Activated naive CD4-positive, alpha-beta T cell treated with anti-CD3 and anti-CD28 coated beads, Interleukin-2, amount 50 U/mL, for 72 hours (primary cell): ENCODE data around the gene BSN. TPM values are rescaled to one million over a fixed set of nuclear protein-coding genes. Genes with fewer than 3 reads are reported as not detected.

Source experiments
- ATAC-seq, 2 donors: fragments of 150-1000 bp; cut with Tn5 transposase; 2 replicates each; pipeline ENCODE4 v1.10.0; 2021; ENCODE audit warnings: mild to moderate bottlenecking in 2 of 2, moderate library complexity in 2 of 2
- DNase-seq, 2 donors: peaks; one replicate each; pipeline ENCODE4 v3.0.0; 2021 to 2022; ENCODE audit warnings: low spot score in 2 of 2
- H3K27ac Mint-ChIP-seq, 2 donors: one replicate each; pipeline ENCODE4 v1.8.0; 2022; ENCODE audit warnings: mild to moderate bottlenecking in 2 of 2, mixed read lengths in 2 of 2
- H3K36me3 Mint-ChIP-seq, 2 donors: one replicate each; pipeline ENCODE4 v1.8.0; 2022; ENCODE audit warnings: mixed read lengths in 2 of 2
- H3K9me3 Mint-ChIP-seq, 2 donors: one replicate each; pipeline ENCODE4 v1.8.0; 2022; ENCODE audit warnings: mixed read lengths in 2 of 2
- total RNA-seq, 2 donors: library from RNA; stranded (reverse); gene quantifications; one replicate each; pipeline ENCODE4 v1.2.3, GENCODE V29; 2022

BSN gene, protein sequence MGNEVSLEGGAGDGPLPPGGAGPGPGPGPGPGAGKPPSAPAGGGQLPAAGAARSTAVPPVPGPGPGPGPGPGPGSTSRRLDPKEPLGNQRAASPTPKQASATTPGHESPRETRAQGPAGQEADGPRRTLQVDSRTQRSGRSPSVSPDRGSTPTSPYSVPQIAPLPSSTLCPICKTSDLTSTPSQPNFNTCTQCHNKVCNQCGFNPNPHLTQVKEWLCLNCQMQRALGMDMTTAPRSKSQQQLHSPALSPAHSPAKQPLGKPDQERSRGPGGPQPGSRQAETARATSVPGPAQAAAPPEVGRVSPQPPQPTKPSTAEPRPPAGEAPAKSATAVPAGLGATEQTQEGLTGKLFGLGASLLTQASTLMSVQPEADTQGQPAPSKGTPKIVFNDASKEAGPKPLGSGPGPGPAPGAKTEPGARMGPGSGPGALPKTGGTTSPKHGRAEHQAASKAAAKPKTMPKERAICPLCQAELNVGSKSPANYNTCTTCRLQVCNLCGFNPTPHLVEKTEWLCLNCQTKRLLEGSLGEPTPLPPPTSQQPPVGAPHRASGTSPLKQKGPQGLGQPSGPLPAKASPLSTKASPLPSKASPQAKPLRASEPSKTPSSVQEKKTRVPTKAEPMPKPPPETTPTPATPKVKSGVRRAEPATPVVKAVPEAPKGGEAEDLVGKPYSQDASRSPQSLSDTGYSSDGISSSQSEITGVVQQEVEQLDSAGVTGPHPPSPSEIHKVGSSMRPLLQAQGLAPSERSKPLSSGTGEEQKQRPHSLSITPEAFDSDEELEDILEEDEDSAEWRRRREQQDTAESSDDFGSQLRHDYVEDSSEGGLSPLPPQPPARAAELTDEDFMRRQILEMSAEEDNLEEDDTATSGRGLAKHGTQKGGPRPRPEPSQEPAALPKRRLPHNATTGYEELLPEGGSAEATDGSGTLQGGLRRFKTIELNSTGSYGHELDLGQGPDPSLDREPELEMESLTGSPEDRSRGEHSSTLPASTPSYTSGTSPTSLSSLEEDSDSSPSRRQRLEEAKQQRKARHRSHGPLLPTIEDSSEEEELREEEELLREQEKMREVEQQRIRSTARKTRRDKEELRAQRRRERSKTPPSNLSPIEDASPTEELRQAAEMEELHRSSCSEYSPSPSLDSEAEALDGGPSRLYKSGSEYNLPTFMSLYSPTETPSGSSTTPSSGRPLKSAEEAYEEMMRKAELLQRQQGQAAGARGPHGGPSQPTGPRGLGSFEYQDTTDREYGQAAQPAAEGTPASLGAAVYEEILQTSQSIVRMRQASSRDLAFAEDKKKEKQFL (N-terminal part only)
- under 1 TPM; 0.06 to 0.20 TPM for total RNA-seq

DNA sequence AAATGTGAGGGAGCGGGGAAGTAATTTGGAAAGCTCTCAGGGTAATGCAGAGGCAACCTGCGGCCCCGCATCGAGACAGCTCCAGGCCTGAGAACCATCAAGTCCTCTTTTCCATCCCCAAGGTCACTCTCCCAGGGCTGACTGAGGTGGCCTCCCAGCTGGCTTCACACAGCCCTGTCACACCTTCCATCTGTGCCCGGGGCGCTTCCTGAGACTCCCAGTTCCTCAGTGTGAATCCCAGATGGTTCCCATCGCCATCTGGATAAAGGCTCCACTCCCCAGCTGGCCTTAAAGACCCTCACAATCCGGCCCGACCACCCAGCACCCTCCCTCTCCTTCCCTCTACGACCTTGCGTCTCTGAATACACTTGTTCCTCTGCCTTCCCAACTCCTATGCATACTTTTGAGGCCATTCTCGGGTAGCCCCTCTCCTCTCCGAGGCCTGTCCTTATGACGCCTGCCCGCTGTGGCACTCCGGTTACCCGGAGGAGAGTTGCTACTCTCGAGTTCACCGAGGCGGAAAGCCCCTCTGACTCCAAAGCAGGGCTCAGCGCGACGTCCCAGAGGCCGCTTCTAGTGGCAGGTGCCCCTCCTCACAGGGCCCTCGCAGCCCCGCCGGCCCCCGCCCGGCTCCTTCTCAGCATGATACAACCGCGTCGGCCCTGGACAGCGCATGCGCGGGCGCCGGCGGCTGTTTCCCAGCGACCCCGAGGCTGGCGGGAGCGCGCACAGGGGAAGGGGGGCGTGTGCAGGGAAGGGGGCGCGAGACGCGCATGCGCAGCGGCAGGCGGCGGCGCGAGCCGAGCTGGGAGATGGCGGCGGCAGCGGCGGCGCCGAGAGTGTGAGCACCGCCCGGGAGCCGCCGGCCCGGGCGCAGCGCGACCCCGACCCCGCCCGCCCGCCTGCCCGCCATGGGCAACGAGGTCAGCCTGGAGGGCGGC is at the start of gene BSN:
BSN (plus strand) TSS at position 786 of the 941 bp plus-strand sequence; CDS start at position 912, 126 bp downstream.
- H3K36me3 Mint-ChIP-seq: no peaks in the 10 kb centered on the region
- DNase-seq (peak; percentile 88 to 92), ATAC-seq (peak; percentile 81 to 88)
- peak within 1 kb of the TSS; percentile 74 to 88 for H3K27ac Mint-ChIP-seq
- H3K9me3 Mint-ChIP-seq: no peaks in the 10 kb centered on the region

DNA sequence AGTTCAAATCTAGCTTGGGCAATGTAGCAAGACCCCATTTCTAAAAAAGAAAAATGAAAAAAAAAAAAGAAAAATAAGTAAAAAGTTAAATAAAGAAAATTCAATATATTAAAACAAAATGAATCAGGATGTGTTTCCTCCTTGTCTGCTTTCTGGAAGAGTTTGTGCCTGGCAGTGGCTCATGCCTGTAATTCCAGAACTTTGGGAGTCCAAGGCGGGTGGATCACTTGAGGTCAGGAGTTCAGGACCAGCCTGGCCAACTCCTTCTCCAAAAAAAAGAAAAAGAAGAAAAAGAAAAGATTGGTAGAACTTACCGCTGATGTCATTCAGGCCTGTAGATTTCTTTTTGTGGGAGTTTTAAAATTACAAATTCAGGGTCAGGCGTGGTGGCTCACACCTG is 47.4 kb upstream of the BSN start:
- no peak for ATAC-seq
- Mint-ChIP-seq H3K36me3 (peaks cover 0 to 12% of the 10 kb centered on the region in 2 donors), H3K27ac (no peak overlapping the region), H3K9me3 (no peaks in the 10 kb centered on the region)
- DNase-seq: no peak

DNA sequence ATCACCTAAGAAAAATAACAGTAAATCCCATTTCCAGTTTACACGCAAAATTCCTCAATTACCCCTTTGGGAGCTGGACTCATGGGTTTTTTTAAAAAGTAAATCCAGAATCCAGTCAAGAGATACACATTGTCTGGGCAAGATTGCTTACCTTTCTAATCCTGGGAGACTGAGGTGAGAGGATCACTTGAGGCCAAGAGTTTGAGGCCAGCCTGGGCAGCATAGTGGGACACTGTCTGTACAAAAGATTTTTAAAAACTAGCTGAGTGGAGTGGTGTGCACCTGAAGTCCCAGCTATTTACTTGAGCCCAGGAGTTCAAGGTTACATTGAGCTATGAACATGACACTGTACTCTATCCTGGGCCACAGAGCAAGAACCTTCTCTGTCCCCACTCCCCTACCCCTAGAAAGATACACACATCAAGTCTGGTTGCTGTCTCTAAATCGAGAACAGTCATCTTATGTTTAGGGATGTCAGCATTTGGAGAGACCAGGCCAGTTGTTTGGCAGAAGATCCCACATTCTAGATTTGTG is 45.2 kb upstream of the BSN start:
- ATAC-seq (no peak), DNase-seq (no peak)
- H3K36me3 Mint-ChIP-seq: peaks cover 4 to 6% of the 10 kb centered on the region in 2 donors
- no peaks in the 10 kb centered on the region for H3K9me3 Mint-ChIP-seq
- no peak overlapping the region for H3K27ac Mint-ChIP-seq

DNA sequence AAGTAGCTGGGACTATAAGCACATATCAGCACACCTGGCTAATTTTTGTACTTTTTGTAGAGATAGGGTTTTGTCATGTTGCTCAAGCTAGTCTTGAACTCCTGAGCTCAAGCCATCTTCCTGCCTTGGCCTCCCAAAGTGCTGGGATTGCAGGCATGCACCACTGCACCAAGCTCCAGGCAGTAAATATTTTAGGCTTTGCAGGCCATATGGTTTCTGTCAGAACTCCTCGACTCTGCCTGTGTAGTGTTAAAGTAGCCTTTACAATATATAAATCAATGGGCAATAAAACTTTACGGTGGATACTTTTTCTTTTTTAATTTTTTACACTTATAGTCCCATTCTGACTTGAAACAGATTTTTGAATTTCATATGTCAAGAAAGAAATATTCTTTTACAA is 42.6 kb upstream of the BSN start:
- Mint-ChIP-seq H3K9me3 (no peaks in the 10 kb centered on the region), H3K36me3 (peaks cover 4 to 6% of the 10 kb centered on the region in 2 donors), H3K27ac (no peak overlapping the region)
- ATAC-seq: no peak
- DNase-seq: no peak

DNA sequence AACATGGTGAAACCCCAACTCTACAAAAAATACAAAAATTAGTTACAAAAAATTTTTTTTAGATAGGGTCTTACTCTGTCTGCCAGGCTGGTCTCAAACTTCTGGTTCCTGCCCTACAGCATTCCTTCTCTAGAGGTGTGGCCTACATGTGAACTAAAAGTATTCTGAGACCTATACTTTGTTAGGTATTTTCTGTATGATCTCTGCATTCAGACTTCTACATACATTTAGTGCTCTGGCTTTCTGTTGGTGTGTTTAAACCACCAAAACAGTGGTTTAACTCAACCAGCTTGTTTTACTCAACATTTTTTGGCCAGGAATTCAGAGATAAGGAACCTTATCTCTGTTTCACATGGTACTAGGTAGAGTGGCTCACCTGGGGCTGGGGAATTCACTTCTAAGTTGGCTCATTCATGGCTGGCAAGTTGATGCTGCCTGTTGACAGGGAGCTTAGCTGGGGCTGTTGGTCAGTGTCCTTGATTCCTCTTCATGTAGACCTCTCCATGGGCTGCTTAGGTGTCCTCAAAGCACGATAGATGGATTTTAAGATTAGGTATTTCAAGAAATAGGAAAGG is 41.4 kb upstream of the BSN start:
- no peak for ATAC-seq
- H3K9me3 Mint-ChIP-seq: no peaks in the 10 kb centered on the region
- H3K36me3 Mint-ChIP-seq: peaks cover 4 to 13% of the 10 kb centered on the region in 2 donors
- no peak for DNase-seq
- H3K27ac Mint-ChIP-seq: no peak overlapping the region

DNA sequence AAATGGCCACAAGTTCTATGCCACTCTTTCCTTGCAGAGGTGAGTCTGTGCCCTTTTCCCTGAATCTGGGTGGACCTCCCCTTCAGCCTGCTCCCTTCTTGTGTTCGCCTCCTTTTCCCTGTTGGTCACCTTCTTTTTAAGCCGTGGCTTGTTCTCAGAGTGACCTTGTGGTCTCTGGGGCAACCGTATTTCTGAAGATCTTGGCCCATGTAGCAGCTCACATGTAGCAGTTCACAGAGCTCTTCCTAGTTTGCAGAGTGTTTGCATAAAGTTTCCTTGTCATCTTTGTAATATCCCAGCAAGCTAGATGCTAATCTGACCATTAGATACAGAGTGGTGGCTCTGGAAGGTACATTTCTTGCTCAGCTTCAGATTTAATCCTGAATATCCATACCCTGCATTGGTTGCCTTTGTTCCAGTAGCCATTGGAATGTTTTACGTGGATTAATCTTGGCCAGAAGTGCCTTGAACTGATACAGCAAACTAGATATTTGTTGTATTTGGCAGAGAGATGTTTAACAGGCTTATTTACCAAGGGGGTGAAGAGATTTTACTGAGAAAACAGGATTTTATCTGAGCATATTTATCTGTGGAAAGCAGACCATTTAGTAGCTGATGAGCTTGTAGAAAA is 40.7 kb upstream of the BSN start:
- no peak overlapping the region for H3K27ac Mint-ChIP-seq
- no peak for DNase-seq
- H3K9me3 Mint-ChIP-seq: no peaks in the 10 kb centered on the region
- H3K36me3 Mint-ChIP-seq: peaks cover 4 to 13% of the 10 kb centered on the region in 2 donors
- no peak for ATAC-seq

DNA sequence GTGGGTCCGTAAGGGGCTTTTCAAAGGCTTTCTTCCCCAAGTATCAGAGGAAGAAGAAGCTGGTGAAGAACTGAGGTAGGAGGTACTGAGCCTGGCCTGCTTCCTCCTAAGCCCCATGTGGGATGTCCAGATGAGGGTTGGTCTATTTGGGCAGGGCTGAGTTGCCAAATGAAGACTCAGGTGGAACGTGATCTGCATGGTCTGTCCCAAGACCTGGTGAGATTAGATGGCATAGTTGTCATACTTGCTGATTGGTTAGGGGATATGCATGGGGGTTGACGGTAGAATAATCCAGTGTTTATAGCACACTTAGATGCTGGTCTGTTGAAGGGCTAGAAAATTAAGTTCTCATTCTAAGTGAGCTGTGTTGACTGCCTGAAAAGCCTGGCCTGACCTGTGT is 36.3 kb upstream of the BSN start:
- DNase-seq: no peak
- no peak for ATAC-seq
- Mint-ChIP-seq H3K9me3 (no peaks in the 10 kb centered on the region), H3K36me3 (peaks cover 2 to 7% of the 10 kb centered on the region in 2 donors), H3K27ac (no peak overlapping the region)

DNA sequence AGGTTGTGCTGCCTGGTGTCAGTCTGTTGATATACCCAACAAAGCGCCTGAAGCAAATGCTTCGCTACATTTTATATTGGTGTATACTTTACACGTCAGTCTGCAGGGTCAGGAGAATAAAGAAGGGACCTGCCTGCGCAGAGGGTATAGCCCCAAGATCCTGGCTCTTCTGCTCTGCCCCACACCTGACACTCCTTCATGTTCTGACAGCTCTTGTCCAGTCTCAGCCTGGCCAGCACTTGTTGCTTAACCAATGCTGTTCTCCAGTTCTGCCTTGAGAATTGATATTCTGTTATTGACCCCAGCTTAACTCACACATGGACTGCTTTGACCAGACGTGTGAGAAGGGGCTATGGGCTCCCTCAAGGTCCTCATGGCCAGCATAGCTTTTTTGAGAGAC is 35.8 kb upstream of the BSN start:
- DNase-seq (no peak), ATAC-seq (no peak)
- H3K27ac Mint-ChIP-seq: peak overlapping the region in 1 of 2 donors; percentile 41
- H3K9me3 Mint-ChIP-seq: no peaks in the 10 kb centered on the region
- H3K36me3 Mint-ChIP-seq: peaks cover 0 to 7% of the 10 kb centered on the region in 2 donors

DNA sequence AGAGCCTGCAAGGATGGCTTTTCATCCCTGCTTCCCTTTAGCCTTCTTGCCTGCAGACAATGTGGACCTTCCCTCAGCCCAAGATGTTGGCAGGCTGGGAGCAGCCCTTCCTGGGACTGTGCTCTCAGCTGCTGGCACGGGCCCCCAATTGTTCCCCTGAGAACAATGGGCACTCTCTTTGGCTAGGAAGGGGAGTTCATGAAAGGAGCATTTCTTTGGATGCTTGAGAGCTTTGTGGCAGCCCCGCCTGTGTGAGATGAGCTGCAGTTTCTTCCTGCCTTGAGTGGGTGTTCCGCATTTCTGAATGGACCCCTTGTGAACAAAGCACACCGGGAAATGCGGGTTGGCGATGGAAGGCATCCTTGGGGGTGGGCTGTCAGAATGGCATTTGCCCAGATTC is 35.0 kb upstream of the BSN start:
- DNase-seq (no peak), ATAC-seq (no peak)
- H3K27ac Mint-ChIP-seq: no peak overlapping the region
- peaks cover 0 to 7% of the 10 kb centered on the region in 2 donors for H3K36me3 Mint-ChIP-seq
- H3K9me3 Mint-ChIP-seq: no peaks in the 10 kb centered on the region

DNA sequence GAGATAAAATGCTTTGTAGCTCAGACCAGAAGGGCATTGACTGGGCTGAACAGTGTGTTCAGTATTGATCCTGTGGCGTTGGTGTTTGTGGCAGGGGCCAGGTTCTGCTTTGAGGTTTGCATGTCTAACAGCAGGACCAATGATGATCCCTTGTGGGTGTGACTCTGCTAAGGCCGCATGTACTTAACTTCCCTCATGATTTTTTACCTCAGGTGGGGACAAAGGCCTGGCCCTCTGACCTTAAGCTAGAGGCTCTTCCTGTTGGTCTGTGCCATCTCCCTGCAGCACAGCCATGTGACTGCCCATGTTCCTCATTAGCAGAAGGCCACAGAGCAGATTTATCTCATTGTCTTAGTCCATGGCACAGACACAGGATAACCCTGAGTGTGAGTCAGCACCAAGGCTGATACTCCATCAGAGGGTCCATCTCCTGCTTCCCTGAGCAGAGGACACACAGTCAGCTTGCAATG is 34.3 kb upstream of the BSN start:
- Mint-ChIP-seq H3K36me3 (peaks cover 0 to 7% of the 10 kb centered on the region in 2 donors), H3K27ac (no peak overlapping the region), H3K9me3 (no peaks in the 10 kb centered on the region)
- no peak for ATAC-seq
- DNase-seq: no peak

DNA sequence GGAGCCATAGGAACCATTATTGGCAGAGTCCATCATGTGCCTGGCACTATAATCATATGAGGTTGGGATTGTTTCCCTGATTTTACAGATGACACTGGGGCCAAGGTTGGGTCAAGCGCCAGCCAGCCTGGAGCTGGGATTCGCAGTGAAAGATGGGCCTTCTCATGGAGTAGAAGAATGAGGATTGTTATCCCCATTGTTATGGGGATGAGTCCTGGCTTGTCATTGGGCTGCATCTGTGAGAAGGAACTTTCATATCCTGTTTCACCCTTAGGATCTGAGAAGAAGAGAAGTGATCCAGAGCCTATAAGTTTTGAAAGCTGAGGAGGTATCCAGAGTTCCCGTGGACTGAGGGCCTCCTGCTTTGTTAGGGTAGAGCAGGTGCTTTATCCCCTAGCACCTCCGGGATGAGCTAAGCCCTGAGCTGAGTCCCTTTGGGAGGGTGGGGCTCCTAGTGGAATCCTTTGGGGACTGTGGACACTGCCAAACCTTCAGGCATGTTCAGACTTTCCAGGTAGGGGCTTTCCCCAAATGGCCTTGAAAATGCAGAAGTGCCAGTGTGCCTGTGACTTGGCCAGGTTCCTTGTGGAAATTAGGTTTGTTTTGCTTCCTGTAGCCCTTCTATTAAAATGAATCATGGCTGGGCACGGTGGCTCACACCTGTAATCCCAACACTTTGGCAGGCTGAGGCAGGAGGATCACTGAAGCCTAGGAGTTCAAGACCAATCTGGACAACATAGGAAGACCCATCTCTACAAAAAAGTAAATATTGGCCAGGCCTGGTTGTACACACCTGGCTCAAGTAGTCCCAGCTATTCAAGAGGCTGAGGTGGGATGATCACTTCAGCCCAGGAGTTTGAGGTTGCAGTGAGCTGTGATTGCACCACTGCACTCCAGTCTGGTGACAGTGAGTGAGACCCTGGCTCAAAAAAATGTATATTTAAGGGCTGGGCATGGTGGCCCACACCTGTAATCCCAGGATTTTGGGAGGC is 30.2 kb upstream of the BSN start:
- no peaks in the 10 kb centered on the region for H3K9me3 Mint-ChIP-seq
- DNase-seq: no peak
- peak overlapping the region in 1 of 2 donors; percentile 72 for H3K27ac Mint-ChIP-seq
- no peaks in the 10 kb centered on the region for H3K36me3 Mint-ChIP-seq
- ATAC-seq: peak in 1 of 2 donors; percentile 22

DNA sequence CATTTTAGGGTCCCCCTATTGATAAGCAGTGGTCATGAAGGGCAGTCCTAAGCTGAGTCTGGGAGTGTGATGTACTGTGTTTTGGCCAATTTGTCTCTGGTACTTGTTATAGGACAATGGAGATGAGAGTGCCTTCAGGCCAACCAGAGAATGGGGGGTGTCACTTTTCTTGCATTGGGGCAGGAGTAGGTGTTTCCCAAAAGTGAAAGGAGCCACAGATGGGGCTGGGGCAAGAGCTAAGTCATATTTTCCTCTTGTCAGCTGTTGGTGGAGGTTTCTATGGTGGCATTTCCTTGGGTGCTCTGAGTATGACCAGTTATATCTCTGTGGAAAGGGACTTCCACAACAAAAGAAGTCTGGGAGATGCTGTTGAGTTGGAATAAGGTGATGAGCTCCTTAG is 24.7 kb upstream of the BSN start:
- peak in 1 of 2 donors; percentile 13 for DNase-seq
- ATAC-seq: peak; percentile 84
- peaks cover 5 to 9% of the 10 kb centered on the region in 2 donors for H3K36me3 Mint-ChIP-seq
- peak overlapping the region; percentile 77 to 81 for H3K27ac Mint-ChIP-seq
- H3K9me3 Mint-ChIP-seq: no peaks in the 10 kb centered on the region

DNA sequence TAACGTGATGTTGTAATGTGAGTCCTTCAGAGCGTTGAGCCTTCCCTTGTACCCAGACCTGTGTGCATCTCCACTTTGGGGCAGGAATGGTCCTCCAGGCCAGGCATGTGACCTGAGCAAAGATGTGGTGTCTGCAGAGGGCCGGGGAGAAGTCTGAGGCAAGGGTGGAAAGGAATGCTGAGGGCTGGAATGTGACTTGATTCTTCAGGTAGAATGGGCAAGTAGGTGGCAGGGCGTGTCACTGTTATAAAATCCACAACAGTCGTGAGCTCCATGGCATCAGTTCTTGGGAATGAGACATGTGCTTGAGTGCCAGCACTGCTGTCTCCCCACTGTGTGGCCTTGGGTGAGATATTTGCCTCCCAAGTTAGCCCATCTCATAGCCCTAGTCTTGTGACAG is 24.0 kb upstream of the BSN start:
- Mint-ChIP-seq H3K9me3 (no peaks in the 10 kb centered on the region), H3K27ac (peak overlapping the region in 1 of 2 donors; percentile 77), H3K36me3 (peaks cover 5 to 9% of the 10 kb centered on the region in 2 donors)
- ATAC-seq: no peak
- DNase-seq: no peak

DNA sequence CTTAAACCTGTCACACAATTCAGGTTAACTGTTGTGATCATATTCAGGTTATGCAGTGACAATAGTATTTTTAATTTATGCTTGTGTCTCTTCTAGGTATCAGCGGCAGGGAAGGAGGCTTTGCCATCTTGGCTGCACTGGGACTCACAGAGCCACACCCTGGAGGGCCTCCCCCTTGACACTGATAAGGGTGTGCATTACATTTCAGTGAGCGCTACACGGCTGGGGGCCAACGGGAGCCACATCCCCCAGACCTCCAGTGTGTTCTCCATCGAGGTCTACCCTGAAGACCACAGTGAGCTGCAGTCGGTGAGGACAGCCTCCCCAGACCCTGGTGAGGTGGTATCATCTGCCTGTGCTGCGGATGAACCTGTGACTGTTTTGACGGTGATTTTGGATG is 23.6 kb upstream of the BSN start:
- Mint-ChIP-seq H3K9me3 (no peaks in the 10 kb centered on the region), H3K27ac (no peak overlapping the region), H3K36me3 (peaks cover 5 to 9% of the 10 kb centered on the region in 2 donors)
- DNase-seq: no peak
- ATAC-seq: no peak
